Measurements from ENCODE around the gene PSMD1.
"Not testable (repeated sequence)": the region's sequence is repeated elsewhere in the genome, so short reads cannot be mapped to it uniquely, and the experiment has no call there.

PSMD1 gene

GRCh38 chr2:231056453-231057416 lies at the start of gene PSMD1:
TSS of gene PSMD1 (plus strand) at chr2:231056867. CDS start at chr2:231057026, 159 bp downstream.
- DNase-seq = peak; percentile 66

DNA sequence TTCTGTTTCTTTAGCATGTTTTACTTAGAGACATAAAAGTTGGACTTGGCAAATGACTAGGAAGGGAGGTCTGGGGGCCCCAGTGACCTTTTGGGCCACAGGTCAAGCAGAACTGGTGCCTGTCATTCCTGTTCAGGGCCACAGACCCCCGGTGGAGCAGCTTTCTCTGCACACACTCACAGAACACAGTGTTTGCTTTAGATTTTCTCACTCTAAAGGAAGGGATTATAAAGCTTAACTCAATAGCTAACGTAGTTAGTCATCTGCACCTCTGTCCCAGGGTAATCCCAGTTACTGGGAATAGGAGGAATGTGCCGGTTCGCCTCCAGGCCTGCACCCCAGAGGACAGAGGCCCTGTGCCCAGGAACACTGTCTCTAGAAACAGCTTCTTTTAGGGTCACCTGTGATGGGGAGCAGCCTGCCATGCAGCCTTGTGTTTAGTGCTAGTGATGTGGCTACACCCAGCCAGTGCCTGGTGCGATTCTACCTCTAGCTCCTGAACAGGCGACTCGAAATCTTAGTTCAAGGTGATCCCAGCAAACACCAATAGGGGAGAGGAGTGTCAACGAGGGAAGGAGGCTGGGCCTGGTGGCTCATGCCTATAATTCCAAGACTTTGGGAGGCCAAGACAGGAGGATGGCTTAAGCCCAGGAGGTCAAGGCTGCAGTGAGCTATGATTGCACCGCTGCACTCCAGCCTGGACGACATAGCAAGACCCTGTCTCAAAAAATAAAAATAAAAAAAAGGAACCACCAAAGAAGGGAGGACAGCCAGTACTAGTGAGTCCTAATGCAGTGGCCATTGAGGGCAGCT lies 49.2 kb upstream of the PSMD1 start:
- DNase-seq = no peak

GRCh38 chr2:231008131-231008530 lies 48.5 kb upstream of the PSMD1 start:
- no peak for DNase-seq

- DNase-seq = no peak
Observed at GRCh38 chr2:231009236-231009919, 47.3 kb upstream of the PSMD1 start.

GRCh38 chr2:231010201-231010730 lies 46.4 kb upstream of the PSMD1 start:
- DNase-seq = no peak

DNA sequence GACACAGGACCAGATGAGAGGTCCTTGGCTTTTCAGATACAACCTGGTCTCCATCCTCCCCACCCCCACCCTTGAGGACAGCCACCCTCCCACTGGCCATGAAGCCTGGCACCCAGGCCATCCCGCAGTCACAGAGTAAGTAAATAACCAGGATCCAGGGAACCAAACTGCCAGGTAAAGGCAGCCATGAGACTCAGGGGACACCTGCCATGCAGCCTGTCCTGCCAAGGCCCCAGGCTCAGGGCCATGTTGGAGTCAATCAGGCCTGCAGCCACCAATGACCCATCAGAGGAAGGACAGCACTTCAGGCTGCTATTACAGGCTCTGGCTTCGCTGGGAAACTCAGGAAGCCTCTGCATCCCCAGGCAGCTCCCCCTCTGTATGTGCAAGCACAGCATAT lies 45.1 kb upstream of the PSMD1 start:
- DNase-seq = no peak

DNA sequence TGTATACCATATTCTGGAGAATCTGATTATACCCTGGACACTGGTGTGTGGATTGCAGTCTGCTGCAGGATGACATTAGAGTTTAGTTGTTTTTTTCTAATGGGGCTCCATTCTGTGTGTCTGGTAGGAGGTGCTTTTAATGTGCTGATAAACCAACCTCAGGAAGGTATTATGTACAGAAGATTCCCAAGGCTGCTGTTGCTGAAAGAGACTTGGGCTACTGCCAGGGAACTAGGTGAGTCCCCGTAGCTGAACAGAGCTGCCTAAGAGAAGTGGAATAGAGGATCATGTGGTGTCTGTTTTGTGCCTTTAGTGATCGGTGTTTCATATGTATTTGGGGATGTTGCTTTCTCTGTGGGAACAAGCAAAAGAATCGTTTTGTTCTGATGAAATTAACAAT lies 44.2 kb upstream of the PSMD1 start:
- DNase-seq = no peak

DNA sequence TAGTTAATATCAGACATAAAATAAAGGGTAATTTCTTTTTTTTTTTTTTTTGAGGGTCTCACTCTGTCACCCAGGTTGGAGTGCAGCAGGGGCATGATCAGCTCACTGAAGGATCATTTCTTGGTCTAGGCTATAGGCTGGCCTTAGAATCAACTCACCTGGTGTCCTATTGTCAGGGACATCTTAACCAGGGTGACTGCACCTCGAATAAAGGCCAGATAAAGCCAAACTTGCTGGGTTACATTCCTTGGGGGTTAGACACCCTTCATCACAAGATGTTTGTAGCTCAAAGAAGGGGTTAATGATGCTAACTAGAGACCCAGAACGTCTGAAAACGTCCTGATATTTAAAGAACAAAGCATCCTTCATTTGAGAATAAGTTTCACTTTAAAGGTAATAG lies 42.8 kb upstream of the PSMD1 start:
- DNase-seq = no peak

DNA sequence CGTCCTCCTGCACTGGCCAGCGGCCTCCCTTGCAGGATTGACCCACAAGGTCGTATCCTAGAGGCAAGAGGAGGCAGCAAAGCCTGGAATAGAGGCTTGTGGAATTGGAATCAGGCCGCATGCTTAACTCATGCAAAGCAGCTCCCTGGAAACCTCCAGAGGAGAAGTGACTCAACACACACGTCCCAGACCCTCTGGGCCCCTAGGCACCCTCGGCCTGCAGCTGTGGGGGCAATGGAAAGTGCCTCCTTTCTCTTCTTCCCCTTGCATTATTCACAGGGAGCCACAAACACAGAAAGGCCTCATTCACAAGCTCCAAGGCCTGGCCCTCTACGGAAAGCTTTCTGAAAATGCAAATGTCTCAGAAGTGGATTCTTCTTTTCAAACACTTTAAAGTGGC lies 41.2 kb upstream of the PSMD1 start:
- DNase-seq = no peak

GRCh38 chr2:231015926-231016325 lies 40.7 kb upstream of the PSMD1 start:
- no peak for DNase-seq

DNA sequence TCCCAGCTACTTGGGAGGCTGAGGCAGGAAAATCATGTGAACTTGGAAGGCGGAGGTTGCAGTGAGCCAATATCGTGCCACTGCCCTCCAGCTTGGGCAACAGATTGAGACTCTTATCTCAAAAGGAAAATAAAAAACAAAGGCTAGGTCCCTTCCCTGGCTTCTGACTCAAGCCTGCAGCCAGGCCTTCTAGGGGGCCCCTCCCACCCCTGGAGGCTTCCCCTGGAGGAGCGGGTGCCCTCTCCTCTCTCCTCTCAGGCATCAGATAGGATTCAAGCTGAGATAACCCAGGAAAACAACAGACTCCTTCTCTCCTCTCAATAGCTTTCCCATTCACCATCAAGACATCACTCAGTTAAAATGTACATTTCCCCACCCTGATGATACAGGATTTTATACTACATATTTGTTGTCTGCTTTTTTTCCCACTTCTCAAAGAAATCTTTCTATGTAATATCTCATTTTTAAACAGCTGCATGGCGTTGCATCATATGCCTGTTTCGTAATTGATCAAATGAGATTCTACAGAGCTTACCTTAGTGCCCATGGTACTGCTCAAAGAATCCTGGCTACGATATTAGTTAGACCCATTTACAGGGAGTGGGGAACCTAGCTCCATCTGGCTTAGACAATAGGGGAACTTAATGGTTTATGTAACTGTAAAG lies 40.0 kb upstream of the PSMD1 start:
- no peak for DNase-seq

DNA sequence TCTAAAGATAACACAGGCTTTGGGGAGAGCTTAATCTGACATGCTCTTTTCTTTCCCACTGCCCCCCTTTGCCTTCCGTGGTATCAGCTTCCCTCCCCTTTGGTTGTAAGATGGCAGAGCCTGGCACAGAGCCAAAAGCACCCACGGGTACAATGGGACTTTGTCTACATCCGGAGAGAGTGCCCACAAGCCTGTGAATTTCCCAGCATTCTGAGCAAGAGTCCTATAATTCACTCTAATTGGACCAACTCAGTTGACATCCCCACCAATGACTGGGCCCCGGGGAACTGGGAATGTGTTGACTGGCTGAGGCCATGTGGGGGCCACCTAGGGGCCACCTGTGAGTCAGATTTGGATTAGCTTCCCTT lies 39.5 kb upstream of the PSMD1 start:
- no peak for DNase-seq

- no peak for DNase-seq
Observed at GRCh38 chr2:231018184-231018583, 38.5 kb upstream of the PSMD1 start.

DNA sequence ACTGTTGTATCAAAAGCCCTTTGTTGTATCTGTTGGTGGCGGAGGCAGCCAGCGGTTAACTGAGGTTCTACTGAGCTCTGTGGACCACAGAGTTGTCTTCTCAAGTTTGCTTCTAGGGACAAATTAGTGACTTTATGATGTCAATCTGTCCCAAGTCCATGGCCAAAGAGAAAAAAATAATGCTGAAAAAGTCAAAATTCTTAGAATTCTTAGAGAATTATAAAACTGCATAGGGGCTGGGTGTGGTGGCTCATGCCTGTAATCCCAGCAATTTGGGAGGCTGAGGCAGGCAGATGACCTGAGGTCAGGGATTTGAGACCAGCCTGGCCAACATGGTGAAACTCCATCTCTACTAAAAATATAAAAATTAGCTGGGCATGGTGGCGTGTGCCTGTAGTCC lies 31.6 kb upstream of the PSMD1 start:
- not testable (repeated sequence) for DNase-seq

DNA sequence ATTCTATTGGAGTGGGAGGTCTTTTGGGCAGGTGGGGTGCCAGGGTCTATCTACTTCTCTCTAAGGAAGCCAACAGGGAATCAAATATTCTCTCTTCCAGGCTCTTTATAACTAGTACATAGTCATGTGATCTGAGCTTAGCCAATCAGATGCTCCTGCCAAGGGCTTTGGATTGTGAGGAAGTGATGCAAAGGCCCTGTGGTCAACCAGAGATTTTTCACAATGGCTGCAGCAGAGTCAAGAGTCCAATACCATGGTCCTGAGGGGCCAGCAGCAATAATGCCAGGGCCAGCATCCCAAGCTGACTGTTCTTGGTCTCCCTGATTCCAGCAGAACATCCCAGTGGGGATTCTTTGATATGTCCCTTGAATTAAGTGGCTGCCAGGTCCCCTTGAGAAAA lies 27.8 kb upstream of the PSMD1 start:
- no peak for DNase-seq

DNA sequence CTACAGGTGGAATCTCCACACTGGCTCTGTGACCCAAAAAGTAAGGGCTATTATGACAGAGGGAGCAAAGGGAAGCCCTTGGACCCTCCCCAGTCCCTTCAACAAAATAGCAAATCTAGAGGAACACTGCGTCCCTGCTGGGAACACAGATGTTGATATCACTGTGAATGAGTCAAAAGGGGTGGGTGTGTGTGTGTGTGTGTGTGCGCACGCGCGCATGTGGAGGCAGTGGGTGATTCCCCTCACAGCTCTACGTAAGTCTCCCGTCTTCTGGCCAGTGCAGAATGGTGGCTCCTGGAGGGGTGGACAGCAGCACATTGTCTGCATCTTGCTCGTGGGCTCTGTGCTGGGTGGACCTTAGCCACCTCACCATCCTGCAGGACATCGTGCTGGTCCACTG lies 27.1 kb upstream of the PSMD1 start:
- DNase-seq = no peak

DNA sequence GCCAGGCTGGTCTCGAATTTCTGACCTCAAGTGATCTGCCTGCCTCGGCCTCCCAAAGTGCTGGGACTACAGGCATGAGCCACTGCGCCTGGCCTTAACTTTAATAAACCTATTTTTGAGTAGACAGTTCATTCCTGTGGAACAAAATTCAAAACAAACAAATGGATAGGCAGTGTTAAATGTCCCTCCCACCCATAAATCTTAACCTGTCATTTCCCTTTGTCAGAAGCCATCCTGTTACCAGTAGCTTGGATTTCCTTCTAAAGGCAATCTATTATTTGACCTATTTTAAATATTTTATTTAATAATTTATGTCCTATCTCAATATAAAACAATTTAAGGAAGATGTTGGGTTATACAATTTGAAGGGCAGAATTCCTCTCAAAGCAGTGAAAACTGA lies 25.9 kb upstream of the PSMD1 start:
- DNase-seq = no peak

DNA sequence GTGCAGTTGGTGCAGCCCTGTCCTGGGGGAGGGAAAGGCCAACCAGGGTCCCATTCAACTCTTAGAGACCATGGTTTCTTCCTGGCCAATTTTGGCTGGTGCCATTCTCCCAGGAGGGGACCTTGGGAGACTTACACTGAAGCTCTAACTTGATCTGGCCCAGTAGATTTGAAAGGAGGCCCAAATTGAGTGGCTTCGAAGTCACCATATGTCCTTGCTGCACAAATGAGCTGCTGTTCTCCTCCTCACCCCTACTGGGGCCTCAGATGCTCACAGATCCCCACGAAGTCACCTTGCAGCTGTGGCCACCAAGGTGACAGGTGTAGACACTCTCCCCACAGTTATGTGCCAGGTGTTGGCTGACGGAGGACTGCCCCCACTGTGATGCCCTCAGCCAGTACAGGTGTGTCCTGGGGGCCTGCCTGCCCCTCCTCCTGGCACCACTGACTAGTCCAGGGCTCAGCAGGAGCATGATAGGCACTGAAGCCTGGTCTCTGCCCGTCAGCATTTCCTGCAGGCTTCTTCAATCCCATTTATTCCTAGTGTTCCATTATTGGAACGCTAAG lies 24.0 kb upstream of the PSMD1 start:
- DNase-seq = no peak

DNA sequence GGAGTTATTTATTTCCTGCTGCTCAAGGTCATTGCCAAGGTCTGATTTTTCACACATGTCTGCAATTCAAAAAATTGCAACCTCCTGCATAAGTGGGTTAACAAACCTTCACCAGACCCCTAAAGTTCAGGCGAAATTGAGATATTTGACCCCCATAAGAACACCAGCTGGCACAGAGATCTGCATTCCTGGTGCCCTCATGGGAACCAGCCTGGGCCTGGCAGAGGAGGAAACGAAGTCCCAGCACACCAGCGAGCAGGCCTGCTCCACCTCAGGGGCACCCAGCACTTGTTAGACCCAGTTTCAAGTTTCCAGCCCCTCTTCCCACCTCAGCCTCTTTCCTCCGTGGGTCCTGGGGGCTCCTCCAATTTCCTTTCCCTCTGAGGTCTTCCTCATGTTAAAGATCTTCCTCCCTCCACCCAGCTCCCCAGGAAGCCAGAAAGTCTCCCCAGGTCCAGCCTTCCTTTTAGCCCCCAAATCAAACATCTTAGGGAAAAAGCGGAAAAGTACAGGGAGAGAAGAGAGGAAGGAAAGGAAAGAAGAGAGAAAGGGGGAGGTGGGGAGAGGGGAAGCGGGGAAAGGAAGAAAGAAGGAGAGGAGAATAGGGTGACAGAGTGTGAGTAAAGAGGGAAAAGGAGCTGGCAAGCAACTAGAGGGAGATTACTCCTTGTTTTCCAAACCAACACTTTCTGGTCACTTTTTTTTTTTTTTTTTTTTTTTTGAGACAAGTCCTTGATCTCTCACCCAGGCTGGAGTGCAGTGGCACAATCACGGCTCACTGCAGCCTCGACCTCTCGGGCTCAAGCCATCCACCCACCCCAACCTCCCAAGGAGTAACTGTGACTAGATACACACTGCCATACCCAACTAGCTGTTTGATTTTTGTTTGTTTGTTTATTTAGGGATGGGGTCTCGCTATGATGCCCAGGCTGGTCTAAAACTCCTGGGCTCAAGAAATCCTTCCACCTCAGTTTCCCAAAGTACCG lies 23.2 kb upstream of the PSMD1 start:
- no peak for DNase-seq

- DNase-seq = no peak
Observed at GRCh38 chr2:231034291-231034882, 22.3 kb upstream of the PSMD1 start.

- no peak for DNase-seq
Observed at GRCh38 chr2:231036131-231036530, 20.5 kb upstream of the PSMD1 start.
